Cerebellar nuclear complex (tissue), 1 donor: Measurements from ENCODE around the gene SNRPB2.
A peak's percentile ranks its signal among the peaks of the same experiment; 100 is the strongest.

ENCODE experiments used
- DNase-seq, 2 experiments: peaks; one replicate each; lab custom pipeline; 2025; lab: John Stamatoyannopoulos, UW

The SNRPB2 gene

DNA sequence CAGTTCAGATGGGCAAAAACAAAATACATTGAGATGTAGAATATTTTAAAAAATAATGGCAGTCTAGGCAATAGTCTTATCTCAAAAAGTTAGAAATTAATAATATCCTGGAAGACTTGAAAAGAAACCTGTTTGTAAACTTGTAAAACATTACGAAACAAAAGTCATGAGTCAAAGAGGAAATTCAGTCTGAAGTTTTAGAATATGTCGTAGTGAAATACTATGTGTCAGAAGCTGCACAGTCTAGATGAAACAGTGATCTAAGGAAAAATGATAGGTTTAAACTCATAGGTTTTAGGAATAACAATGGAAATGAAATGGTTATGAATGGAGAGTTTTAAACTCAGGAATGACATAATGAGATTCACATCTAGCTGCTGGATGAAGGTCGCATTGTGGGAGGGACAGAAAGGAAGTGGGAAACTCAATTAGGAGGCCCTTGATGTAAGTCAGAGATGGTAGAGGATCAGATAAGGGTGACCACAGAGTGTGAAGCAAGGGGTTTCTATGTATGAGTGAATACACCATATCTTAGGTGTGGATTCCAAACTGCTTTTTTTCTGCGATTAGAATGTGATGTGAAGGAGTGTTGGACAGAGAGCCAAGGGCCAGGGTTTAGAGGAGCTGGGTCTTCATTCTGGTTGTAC lies 2.8 kb downstream of the SNRPB2 start:
- no peak for DNase-seq

DNA sequence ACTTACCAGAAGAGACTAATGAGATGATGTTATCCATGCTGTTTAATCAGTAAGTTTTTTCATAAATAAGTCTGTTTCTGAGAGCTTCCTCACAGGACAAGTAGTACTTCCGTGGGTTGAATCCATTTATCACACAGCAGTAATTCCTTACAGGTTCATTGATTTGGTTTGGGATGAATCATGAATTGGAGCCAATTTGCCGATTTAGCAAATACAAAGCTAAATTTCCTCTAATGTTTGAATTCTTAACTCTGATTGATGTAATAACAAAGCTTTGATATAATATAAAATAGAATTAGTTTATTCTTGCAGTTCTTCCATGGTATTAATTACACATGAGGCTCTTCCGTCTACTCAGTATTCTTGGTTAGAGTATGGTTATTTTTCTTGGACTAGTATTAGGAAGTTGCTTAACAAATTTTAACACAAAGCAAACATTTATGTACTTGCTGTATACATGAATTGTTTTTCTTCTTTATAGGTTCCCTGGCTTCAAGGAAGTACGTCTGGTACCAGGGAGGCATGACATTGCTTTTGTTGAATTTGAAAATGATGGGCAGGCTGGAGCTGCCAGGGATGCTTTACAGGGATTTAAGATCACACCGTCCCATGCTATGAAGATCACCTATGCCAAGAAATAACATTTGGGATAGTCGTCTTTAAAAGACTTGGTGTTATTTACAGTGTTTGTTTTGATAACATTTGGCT lies 10.7 kb downstream of the SNRPB2 start:
- DNase-seq, result no peak

DNA sequence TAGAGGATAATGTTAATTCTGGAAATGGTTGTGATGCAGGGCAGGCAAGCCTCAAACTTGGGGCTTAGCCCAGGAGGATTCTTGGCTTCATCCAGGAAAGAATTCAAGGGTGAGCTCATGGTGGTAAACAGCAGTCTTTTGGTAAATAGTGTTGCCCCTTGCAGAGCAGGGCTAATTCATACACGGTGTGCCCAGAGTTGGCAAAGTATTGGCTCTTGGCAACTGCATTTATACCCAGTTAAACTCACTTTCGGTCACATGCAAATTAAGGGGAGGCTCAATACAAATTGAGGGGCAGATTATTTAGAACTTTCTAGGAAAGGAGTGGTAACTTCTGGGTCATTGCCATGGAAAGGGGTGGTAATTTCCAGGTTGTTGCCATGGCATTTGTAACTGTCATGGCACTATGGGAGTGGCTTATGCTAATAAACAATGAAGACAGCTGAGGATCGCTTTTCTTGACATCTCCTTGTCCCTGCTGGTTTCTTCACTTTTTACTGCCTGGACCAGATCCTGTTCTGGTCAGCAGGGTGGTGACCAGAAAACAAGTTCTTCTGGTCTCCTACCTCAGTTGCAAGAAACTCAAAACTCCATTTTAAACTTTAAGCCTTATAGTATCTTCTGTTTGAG lies 14.5 kb downstream of the SNRPB2 start:
- no peak for DNase-seq

DNA sequence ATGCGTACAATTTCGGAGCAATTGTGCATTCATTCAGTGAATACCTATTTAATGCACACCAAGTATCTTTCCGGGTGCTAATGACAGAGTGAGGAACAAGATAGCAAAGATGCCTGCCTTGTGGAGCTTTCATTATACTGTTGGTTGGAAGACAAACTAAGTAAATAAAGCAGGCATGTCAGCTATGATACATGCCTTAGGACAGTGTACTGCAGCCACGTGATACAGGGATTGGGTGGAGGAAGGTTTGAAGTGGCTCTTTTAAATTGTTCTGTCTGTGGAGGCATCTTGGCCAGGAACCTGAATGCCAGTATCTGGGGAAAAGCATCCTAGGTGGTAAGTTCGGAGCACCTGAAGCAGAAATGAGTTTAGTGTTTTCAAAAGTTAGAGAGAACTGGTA lies 15.4 kb downstream of the SNRPB2 start:
- DNase-seq, result no peak

DNA sequence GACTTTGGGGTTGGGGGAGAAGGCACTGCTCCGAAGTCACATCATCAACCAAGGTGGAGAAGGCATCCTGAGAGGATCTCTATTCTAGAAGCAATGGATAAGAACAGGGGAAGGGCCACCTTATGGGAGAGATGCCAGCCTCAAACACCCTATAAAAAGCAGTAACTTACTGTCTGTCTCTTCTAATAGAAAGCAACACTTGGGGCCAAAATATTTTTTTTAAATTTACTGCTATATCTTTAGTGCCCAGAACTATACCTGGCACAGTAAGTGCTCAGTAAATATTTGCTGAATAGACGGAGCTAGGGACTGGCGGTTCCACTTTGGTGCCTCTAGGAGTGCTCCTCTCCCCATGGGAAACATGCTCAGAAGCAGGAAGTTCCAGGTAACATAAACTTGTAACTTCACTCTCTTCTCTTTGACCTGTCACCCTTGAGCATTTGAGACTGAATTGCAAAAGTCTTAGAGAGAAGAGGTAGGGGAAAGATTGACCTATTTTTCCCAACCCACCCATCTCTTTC lies 17.5 kb downstream of the SNRPB2 start:
- DNase-seq, result no peak

DNA sequence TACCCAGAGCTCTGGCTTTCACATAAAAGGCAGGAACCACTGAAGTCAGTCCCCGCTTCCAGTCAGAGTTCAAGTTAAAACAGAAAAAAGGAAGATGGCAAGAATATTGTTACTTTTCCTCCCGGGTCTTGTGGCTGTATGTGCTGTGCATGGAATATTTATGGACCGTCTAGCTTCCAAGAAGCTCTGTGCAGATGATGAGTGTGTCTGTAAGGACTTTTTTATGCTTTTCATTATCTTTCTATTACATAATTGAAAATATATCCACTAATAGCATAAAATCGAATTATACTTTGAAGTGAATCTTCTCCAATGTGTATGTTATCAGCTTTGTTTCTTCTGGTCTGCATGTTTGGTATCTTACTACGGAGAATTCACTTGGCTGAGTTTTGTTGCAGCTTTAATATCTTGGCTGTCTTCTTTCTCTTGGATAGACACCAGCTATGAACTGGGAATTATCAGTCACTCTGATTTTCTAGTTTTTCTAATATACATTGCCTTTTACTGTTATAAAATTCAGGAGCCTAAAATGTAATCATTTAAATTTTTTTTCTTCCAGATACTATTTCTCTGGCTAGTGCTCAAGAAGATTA lies 18.6 kb downstream of the SNRPB2 start, which contains the start of gene OTOR:
Gene OTOR, plus strand, starts transcription at position 51 of the 593 bp plus-strand sequence. Its CDS starts 44 bp downstream, at position 95.
- DNase-seq, result no peak

DNA sequence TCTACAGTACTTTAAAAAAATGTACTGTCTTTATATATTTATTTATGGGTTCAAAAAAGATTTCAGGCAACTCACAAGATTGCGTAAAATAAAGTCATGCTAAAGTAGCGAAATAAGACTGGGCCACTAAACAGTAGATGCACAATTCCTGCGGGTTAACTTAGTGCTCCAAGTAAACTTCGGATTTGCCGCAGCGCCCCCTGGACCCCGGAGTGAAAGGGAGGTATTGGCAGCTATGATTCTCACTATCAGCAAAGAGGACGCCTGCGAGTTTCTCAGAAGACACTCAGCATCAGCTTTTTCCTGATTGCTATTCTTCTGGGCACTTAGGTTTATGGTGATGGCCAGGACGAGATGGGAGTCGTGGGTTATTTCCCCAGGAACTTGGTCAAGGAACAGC lies 19.7 kb downstream of the SNRPB2 start:
- DNase-seq, result no peak

DNA sequence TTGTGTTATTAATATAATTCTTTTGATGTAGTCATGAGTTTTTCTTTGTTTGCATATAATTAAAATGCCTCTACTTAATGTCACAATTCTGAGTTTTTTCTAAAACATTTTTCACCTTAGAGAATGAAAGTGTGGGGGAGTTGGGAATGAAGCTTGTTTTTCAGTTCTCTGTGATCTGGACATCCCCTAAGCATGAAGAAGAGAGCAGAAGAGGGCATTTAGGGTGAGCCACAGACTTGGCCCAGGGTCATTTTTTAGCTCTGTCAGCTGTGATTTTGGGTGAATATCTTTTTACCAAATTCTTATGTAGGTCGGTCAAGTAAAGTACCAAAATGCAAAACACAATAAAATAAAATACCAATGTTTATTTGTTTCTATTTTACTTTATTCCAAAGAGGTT lies 22.3 kb downstream of the SNRPB2 start:
- no peak for DNase-seq

DNA sequence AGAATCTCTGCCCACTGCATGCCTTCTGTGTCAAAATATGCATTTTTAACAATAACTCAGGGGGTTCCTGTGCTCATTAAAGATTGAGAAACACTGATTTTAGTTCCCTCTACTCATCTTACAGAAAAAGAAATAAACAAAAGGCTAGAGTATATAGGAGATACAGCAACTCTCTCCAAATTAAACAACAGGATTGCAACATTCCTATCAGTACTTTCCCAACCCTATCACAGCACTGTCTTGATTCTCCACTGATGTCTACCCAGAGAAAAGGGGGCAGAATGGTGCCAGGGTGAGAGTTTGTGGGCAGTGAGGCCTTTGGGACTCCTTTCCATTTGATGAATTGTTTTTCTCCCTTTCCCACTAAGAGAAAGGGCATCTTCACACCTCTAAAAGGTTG lies 23.1 kb downstream of the SNRPB2 start:
- DNase-seq, result no peak

DNA sequence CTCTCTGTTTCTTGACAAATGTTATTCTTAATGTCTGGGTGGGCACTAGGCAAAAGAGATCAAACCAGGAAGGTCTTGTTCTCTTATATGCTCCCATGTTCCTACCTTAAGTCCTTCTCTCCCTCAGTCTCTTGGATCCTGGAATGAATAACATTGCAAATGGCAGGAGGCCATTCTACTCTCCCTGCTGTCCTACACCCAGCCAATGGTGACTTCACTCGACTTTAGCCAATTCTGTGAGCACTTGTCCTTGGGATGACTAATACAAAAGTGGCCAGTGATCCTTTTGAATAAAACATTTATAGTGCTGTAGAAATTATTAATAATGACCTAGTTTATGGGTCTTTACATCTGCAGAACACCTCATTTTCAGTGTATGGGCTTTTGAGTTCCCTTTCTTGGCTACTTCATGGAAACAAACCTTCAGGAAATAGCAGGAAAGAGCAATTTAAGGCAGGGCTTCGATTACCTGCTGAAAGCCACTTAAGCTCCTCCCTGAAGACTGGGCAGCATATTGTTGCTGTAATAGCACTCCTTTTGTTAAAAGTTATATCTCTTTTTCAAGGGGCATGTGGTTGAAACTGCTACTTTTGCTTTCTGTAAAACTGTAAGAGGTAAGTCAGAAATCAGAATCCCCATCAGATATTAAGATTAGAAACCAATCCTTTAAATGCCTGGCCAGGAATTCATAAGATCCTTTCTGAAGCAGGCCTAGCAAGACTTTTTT lies 28.8 kb downstream of the SNRPB2 start:
- no peak for DNase-seq

DNA sequence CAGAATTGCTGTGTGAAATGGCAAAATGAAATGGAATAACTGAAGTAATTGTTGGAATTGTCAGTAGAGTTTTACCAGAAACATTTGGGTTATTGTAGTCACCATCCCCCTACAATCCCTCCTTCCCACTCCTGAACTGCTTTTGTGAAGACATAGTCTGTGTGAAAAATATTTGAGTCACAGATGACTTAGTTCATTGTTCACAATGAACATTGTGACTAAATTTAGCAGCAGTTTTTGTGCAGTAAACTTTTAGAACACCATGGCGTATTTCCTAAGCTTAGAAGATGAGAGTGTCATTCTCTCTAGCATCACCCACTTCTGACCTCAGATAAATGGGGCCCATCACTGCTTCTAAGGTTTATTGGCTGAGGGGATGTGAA lies 29.3 kb downstream of the SNRPB2 start:
- DNase-seq, result no peak

DNA sequence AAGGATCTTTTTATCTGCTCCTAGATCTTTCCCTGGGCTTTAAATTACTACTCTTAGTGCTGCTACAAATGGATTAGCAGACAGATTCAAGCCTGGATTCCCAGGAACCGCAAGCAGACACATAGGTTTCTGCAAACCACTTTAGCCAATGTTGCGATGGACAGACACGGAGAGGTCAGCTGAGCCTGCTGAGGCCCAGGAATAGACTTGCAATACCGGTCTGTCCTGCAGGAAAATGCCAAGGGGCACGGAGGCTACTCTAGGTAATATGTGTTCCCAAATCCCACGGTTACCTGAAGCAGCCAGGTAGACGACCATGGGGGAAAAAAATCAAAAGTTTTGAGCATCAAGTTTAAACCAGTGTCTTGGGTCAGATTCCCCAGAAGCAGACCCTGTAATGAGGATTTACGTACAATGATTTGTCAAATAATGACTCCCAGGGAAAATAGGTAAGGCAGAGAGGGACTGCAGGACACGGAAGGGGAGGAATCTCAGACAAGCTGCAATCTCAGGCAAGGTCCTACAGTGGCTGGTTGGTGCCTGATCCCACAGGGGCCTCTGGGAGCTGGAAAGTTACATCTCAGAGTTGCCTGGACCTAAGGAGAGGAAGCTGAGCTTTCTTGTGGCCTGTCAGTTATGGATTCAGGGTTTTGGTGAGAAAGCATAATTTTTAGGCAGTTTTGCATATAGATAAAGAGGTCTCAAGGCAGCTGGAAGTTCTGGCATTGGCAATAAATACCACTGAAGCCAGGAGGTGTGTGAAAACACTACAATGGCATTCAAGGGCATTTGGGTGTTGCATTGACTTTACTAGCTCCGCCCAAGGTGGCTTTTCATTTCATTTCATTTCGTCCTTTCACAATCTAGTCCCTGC lies 30.8 kb downstream of the SNRPB2 start:
- no peak for DNase-seq

DNA sequence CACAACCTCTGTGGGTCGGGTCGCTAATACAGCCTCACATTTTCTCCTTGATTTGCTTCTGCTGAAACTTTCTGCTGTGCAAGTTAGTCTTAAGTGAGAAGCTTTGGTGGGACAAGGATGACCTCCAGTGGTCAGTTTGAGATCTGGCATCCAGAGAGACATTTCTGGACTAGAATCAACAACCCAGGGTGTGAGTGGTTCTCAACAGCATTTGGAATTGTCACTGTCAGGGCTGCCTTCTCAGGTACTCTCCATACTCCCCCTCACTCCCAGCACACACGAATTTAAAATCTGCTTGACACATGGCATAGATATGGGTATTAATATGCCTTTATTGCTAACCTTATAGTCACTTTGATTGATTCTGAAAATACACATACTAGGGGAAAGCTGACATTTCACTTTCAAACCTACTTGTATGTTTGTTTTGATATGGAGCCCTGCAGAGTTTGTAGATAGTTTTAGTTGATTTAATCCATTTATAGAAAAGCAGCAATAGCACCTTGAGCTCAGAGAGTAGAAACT lies 31.5 kb downstream of the SNRPB2 start:
- peak in 1 of 2 experiments; percentile 37 for DNase-seq

DNA sequence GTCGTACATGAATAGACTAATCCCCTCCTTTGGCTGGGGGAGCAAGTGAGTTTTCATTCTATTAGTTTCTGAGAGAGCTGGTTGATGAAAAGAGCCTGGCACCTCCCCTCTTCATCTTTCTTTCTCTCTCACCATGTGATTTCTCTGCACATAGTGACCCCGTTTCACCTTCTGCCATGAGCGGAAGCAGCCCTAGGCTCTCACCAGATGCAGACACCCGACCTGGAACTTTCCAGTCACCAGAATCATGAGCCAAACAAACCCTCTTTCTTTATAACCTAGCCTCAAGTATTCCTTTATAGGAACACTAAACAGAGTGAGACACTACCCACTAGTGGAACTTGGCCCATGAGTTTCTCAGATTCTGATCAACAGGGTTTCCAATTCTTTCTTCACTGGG lies 34.7 kb downstream of the SNRPB2 start:
- DNase-seq, result no peak

DNA sequence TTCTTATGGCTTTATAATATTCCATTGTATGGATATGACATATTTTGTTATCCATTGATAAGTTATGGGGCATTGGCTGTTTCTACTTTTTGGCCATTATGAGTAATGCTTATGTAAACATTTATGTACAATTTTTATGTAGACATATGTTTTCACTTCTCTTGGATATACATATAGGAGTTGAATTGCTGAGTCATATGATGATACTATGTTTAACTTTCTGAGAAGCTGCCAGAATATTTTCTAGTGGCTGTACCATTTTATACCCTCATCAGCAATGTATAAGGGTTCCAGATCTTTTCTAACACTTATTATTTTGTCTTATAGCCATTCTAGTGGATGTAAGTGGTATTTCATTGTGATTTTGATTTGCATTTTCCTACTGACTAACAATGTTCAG lies 41.4 kb downstream of the SNRPB2 start:
- no peak for DNase-seq

DNA sequence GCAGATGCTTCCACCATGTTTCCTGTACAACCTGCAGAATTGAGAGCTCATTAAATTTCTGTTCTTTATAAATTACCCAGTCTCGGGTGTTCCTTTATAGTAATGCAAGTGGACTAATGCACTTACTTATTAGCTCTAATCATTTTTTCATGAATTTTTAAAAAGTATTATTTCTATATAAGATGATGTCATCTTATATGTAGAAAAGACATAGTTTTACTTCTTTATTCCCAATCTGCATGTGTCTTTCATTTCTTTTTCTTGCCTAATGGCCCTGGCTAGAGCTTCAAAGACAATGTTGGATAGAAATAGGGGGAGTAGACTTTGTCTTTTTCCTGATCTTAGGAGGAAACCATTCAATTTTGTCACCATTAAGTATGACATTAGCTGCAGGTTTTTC lies 46.1 kb downstream of the SNRPB2 start:
- DNase-seq, result no peak

DNA sequence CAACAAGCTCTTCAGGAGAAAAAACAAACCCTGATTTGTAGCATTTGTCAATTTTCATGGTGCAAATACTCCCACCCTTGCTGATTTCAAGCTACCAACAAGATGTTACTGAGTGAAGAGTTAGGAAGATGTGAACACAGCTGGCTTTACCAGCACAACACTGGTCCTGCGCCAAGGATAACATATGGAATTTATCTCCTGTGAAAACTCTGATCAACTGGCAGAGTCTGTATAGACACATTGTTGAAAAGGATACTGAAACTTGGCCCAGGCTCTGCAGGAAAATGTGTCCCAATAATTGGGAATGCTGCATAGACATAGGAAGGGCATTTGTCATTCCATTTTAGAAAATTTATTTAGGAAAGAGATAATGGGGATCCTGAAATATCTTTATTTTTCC lies 47.3 kb downstream of the SNRPB2 start:
- no peak for DNase-seq

DNA sequence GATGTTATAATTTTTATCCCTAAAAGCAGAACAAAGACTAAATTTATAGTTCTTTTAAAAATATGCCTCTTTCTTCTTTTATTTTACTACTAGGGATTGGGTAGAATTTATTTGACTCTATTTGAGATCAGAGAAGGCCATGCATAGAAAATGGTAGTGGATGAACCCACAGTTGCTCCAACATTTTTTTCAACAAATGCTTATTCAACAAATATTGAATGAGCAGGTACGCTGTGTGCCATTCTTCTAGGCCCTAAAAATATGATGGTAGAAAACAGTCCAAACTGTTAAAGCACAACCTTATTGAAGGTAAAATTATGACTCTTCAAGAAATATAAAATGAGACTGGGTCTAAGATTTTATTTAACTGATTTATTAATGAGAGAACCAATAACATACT lies 48.3 kb downstream of the SNRPB2 start:
- no peak for DNase-seq

DNA sequence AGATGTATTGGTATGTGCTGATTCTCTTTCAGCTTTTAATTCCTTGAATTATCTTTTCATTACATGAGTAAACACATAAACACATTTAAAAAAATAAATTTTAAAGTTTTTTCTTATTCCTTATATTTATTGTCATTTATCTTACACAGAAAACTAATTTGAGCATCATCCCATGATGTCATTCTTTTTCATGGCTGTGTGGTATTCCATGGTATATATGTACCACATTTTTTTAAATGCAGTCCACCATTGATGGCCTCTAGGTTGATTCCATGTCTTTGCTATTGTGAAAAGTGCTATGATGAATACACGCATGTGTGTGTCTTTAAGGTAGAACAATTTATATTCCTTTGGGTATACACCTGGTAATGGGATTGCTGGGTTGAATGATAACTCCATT lies 51.7 kb downstream of the SNRPB2 start:
- no peak for DNase-seq

DNA sequence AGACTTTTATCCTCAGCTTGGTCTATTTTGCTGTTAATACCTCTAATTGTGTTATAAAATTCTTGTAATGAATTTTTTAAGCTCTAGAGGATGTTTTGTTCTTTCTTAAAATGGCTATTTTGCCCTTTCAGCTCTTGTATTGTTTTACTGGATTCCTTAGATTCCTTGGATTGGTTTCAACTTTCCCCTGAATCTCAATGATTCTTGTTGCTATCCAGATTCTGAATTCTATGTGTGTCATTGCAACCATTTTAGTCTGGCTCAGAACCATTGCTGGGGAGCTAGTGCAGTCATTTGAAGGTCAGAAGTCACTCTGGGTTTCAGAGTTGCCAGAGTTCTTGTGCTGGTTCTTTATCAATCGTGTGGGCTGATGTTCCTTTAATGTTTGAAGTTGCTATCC lies 55.4 kb downstream of the SNRPB2 start:
- no peak for DNase-seq
